Measurements from ENCODE around the gene MPND.

The MPND gene

GRCh38 chr19:4367781-4368127 lies 24.4 kb downstream of the MPND start:
- no peak for DNase-seq

GRCh38 chr19:4368128-4368820 lies 24.9 kb downstream of the MPND start:
- no peak for DNase-seq

- peak; percentile 67 for DNase-seq
These were observed 25.9 kb downstream of the MPND start for GRCh38 chr19:4369109-4369887.

- peak; percentile 74 for DNase-seq
These were observed 26.5 kb downstream of the MPND start for GRCh38 chr19:4369888-4370260.

- DNase-seq, result no peak
These were observed 27.2 kb downstream of the MPND start for GRCh38 chr19:4370418-4371041.

GRCh38 chr19:4371247-4372164 lies 28.1 kb downstream of the MPND start:
- no peak for DNase-seq

- DNase-seq, result no peak
These were observed 29.0 kb downstream of the MPND start for GRCh38 chr19:4372165-4373012.

- no peak for DNase-seq
These were observed 29.6 kb downstream of the MPND start for GRCh38 chr19:4373013-4373367.

- no peak for DNase-seq
These were observed 30.5 kb downstream of the MPND start for GRCh38 chr19:4373601-4374497.

- DNase-seq, result no peak
These were observed 31.3 kb downstream of the MPND start for GRCh38 chr19:4374498-4375163.

- DNase-seq, result no peak
These were observed 32.0 kb downstream of the MPND start for GRCh38 chr19:4375164-4376027.

- no peak for DNase-seq
These were observed 32.8 kb downstream of the MPND start for GRCh38 chr19:4376028-4376670.

- no peak for DNase-seq
These were observed 33.3 kb downstream of the MPND start for GRCh38 chr19:4376671-4376990.

- no peak for DNase-seq
These were observed 33.8 kb downstream of the MPND start for GRCh38 chr19:4376991-4377781.

GRCh38 chr19:4378886-4379285 lies 35.5 kb downstream of the MPND start:
- no peak for DNase-seq

GRCh38 chr19:4379383-4380253 lies 36.3 kb downstream of the MPND start:
- peak; percentile 28 for DNase-seq

GRCh38 chr19:4380254-4380727 lies 36.9 kb downstream of the MPND start:
- peak; percentile 22 for DNase-seq
